ENCODE results near the gene TUBB2A. TPM values are rescaled to one million over a fixed set of nuclear protein-coding genes. Genes with fewer than 3 reads are reported as not detected.
A peak's percentile ranks its signal among the peaks of the same experiment; 100 is the strongest.

TUBB2A gene
- total and polyA plus RNA-seq, 2 of the 13 experiments (the other 11 are each of a cell fraction or from before 2014, with no cell fraction given), result 35.3 to 106 TPM

DNA sequence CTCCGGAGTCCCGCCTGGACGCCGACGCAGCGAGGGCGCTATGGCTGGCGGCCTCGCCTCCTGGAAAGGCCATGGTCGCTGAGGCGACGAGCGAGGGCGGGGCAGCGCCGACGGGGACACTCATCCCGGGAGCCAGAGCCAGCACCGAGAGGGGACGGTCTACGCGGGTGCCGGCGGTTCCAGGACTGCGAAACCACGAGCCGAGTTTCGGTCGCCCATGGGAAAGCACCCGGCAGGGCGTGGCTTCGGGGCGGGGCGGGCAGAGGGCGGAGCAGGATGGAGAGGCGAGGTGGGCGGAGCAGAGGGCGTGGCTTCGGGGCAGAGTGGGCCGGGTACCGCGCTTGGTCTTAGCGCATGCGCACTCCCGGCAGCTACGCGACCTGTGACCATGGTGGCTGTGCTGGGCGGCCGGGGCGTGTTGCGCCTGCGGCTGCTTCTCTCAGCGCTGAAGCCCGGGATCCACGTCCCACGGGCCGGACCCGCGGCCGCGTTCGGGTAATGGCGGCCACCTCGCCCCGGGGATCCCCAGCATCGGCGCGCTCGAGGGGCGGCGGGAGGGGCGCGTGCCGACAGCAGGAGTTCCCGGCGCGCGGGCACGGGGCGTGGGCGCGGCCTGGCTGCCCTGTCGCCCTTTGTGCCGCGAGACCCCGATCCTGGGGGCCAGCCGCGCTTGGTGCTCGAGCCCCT lies 38.8 kb downstream of the TUBB2A start, which contains the start of gene BPHL (continued):
- TF ChIP-seq, protein P1, sequence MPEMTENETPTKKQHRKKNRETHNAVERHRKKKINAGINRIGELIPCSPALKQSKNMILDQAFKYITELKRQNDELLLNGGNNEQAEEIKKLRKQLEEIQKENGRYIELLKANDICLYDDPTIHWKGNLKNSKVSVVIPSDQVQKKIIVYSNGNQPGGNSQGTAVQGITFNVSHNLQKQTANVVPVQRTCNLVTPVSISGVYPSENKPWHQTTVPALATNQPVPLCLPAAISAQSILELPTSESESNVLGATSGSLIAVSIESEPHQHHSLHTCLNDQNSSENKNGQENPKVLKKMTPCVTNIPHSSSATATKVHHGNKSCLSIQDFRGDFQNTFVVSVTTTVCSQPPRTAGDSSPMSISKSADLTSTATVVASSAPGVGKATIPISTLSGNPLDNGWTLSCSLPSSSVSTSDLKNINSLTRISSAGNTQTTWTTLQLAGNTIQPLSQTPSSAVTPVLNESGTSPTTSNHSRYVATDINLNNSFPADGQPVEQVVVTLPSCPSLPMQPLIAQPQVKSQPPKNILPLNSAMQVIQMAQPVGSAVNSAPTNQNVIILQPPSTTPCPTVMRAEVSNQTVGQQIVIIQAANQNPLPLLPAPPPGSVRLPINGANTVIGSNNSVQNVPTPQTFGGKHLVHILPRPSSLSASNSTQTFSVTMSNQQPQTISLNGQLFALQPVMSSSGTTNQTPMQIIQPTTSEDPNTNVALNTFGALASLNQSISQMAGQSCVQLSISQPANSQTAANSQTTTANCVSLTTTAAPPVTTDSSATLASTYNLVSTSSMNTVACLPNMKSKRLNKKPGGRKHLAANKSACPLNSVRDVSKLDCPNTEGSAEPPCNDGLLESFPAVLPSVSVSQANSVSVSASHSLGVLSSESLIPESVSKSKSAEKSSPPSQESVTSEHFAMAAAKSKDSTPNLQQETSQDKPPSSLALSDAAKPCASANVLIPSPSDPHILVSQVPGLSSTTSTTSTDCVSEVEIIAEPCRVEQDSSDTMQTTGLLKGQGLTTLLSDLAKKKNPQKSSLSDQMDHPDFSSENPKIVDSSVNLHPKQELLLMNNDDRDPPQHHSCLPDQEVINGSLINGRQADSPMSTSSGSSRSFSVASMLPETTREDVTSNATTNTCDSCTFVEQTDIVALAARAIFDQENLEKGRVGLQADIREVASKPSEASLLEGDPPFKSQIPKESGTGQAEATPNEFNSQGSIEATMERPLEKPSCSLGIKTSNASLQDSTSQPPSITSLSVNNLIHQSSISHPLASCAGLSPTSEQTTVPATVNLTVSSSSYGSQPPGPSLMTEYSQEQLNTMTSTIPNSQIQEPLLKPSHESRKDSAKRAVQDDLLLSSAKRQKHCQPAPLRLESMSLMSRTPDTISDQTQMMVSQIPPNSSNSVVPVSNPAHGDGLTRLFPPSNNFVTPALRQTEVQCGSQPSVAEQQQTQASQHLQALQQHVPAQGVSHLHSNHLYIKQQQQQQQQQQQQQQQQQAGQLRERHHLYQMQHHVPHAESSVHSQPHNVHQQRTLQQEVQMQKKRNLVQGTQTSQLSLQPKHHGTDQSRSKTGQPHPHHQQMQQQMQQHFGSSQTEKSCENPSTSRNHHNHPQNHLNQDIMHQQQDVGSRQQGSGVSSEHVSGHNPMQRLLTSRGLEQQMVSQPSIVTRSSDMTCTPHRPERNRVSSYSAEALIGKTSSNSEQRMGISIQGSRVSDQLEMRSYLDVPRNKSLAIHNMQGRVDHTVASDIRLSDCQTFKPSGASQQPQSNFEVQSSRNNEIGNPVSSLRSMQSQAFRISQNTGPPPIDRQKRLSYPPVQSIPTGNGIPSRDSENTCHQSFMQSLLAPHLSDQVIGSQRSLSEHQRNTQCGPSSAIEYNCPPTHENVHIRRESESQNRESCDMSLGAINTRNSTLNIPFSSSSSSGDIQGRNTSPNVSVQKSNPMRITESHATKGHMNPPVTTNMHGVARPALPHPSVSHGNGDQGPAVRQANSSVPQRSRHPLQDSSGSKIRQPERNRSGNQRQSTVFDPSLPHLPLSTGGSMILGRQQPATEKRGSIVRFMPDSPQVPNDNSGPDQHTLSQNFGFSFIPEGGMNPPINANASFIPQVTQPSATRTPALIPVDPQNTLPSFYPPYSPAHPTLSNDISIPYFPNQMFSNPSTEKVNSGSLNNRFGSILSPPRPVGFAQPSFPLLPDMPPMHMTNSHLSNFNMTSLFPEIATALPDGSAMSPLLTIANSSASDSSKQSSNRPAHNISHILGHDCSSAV (CRISPR knock-in tag; IDR thresholded peaks at IDR 0.05; ENCODE audit: borderline replicate concordance), result no peak
- peak; percentile 51 for TF ChIP-seq HNRNPK (IDR thresholded peaks at IDR 0.05; ENCODE audit: low read depth, low read length, poor library complexity, severe bottlenecking)
- TF ChIP-seq FOXO1 (CRISPR knock-in tag; IDR thresholded peaks at IDR 0.05), result peak; percentile 69
- peak; percentile 91 for TF ChIP-seq ZFY (CRISPR knock-in tag; IDR thresholded peaks at IDR 0.05)
- TF ChIP-seq ZNF260 (CRISPR knock-in tag; IDR thresholded peaks at IDR 0.05; ENCODE audit: borderline replicate concordance, low read depth), result no peak
- TF ChIP-seq, protein P2, sequence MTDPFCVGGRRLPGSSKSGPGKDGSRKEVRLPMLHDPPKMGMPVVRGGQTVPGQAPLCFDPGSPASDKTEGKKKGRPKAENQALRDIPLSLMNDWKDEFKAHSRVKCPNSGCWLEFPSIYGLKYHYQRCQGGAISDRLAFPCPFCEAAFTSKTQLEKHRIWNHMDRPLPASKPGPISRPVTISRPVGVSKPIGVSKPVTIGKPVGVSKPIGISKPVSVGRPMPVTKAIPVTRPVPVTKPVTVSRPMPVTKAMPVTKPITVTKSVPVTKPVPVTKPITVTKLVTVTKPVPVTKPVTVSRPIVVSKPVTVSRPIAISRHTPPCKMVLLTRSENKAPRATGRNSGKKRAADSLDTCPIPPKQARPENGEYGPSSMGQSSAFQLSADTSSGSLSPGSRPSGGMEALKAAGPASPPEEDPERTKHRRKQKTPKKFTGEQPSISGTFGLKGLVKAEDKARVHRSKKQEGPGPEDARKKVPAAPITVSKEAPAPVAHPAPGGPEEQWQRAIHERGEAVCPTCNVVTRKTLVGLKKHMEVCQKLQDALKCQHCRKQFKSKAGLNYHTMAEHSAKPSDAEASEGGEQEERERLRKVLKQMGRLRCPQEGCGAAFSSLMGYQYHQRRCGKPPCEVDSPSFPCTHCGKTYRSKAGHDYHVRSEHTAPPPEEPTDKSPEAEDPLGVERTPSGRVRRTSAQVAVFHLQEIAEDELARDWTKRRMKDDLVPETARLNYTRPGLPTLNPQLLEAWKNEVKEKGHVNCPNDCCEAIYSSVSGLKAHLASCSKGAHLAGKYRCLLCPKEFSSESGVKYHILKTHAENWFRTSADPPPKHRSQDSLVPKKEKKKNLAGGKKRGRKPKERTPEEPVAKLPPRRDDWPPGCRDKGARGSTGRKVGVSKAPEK (CRISPR knock-in tag; IDR thresholded peaks at IDR 0.05; ENCODE audit: borderline replicate concordance), result no peak
- peak; percentile 85 for TF ChIP-seq ZNF589 (CRISPR knock-in tag; conservative IDR thresholded peaks at IDR 0.05)
- TF ChIP-seq, protein P3, sequence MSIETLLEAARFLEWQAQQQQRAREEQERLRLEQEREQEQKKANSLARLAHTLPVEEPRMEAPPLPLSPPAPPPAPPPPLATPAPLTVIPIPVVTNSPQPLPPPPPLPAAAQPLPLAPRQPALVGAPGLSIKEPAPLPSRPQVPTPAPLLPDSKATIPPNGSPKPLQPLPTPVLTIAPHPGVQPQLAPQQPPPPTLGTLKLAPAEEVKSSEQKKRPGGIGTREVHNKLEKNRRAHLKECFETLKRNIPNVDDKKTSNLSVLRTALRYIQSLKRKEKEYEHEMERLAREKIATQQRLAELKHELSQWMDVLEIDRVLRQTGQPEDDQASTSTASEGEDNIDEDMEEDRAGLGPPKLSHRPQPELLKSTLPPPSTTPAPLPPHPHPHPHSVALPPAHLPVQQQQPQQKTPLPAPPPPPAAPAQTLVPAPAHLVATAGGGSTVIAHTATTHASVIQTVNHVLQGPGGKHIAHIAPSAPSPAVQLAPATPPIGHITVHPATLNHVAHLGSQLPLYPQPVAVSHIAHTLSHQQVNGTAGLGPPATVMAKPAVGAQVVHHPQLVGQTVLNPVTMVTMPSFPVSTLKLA (IDR thresholded peaks at IDR 0.05), result peak; percentile 51
- peak; percentile 87 for TF ChIP-seq YY1 (IDR thresholded peaks at IDR 0.05; ENCODE audit: insufficient read depth, insufficient replicate concordance, low read depth, low read length)
- TF ChIP-seq WIZ (CRISPR knock-in tag; IDR thresholded peaks at IDR 0.05), result no peak
- TF ChIP-seq HNRNPLL (IDR thresholded peaks at IDR 0.05; ENCODE audit: low read depth, low read length, poor library complexity, severe bottlenecking), result peak; percentile 85
- peak; percentile 73; the same call in 1 of the 2 replicates for TF ChIP-seq ZNF773 (CRISPR knock-in tag; IDR thresholded peaks at IDR 0.05; ENCODE audit: borderline replicate concordance)
- peak; percentile 92; the same call in 1 of the 2 replicates for TF ChIP-seq ZNF558 (CRISPR knock-in tag; IDR thresholded peaks at IDR 0.05; ENCODE audit: borderline replicate concordance)
- no peak for TF ChIP-seq PRMT3 (CRISPR knock-in tag; IDR thresholded peaks at IDR 0.05; ENCODE audit: borderline replicate concordance, low read depth)

Measured in HepG2 (cell line).